HG02840 (cell line): Measurements from ENCODE around the gene STAM.
"Not testable (repeated sequence)": the region's sequence is repeated elsewhere in the genome, so short reads cannot be mapped to it uniquely, and the experiment has no call there.

Experiments
- ATAC-seq: cut with Tn5 transposase; IDR thresholded peaks from one replicate; pipeline ENCODE4 v1.9.1; 2021; ENCODE audit warnings: mild to moderate bottlenecking, moderate library complexity, moderate number of reproducible peaks; ENCODE audit not compliant: unreplicated experiment, low FRiP score

STAM gene

DNA sequence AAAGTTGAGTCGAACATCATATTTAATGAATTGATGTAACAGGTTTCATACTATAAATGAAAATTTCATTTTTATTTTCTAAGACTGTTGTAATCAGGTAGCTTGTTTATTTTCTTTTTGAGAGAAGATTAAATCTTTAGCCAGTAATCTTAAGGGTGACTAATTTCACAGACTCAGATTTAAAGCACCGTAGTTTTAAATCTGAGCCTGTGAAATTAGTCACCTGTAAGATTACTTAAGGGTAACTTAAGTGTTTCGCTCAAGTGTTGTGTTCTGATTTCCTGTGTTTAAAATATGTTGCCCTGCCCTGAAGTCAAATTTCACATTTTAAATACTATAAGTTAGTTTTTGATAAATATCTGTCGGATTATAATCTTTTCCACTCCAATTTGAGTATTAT lies 72.2 kb downstream of the STAM start:
- no peak for ATAC-seq

DNA sequence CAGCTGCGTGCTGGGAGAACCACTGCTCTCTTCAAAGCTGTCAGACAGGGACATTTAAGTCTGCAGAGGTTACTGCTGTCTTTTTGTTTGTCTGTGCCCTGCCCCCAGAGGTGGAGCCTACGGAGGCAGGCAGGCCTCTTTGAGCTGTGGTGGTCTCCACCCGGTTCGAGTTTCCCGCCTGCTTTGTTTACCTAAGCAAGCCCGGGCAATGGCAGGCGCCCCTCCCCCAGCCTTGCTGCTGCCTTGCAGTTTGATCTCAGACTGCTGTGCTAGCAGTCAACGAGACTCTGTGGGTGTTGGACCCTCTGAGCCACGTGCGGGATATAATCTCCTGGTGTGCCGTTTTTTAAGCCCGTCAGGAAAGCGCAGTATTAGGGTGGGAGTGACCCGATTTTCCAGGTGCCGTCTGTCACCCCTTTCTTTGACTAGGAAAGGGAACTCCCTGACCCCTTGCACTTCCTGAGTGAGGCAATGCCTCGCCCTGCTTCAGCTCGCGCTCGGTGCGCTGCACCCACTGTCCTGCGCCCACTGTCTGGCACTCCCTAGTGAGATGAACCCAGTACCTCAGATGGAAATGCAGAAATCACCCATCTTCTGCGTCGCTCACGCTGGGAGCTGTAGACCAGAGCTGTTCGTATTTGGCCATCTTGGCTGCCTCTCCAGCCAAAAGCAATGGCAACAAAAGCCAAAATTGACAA lies 78.5 kb downstream of the STAM start:
- ATAC-seq, result not testable (repeated sequence)

DNA sequence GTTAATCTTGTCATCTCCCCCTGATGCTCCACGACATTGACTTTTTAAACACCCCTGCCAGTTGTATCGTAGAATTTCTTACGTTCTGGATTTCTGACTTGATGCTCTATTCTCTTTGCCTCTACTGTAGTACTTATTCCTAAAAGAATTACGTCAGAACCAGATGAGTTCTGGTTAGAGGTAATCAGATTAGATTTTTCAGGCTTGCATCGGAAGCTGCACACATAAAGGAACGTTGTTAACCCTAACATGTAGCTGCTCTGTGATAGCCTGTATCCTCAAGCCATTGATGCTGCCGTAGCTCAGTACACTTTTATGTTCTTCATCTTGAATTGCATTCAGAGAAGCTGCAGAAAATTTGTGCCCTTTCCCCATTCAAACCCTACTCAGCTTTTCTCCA lies 81.8 kb downstream of the STAM start:
- ATAC-seq, result no peak

DNA sequence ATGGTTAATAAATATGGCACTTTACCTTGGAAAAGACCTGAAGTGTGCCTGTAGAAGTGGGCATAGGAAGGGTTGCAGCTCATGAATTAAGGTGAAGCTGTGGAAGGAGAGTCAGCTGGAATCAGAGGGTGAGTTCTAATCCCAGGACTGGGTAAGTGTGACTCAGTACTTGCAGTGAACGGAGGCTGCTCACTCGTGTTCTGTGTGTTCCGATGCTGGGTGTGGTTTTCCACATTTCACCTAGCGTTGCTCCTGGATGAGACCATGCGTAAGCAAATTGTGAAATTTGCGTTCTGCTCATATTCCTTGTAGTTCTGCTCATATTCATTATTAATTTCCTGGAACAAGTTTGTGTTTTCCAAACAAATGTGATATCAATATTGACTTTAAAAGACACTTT lies 85.7 kb downstream of the STAM start:
- no peak for ATAC-seq

DNA sequence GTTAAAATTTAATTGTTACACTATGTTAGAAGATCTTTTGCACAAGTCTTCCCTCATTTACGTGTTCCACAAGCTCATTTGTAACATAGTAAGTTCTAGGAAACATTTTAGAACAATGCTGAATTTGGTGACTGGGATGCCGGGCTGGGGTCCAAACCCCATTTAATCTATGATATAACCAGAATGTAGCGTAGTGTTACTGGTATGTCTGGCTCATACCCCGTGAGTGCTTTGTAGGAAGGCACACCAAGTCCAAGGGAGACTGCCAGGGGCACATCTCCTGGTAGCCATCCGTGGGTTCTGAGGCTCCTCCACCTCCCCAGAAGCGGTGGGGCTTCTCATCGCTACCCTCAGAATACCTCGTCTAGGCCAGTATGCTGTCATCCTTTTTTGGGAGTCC lies 86.7 kb downstream of the STAM start:
- no peak for ATAC-seq

DNA sequence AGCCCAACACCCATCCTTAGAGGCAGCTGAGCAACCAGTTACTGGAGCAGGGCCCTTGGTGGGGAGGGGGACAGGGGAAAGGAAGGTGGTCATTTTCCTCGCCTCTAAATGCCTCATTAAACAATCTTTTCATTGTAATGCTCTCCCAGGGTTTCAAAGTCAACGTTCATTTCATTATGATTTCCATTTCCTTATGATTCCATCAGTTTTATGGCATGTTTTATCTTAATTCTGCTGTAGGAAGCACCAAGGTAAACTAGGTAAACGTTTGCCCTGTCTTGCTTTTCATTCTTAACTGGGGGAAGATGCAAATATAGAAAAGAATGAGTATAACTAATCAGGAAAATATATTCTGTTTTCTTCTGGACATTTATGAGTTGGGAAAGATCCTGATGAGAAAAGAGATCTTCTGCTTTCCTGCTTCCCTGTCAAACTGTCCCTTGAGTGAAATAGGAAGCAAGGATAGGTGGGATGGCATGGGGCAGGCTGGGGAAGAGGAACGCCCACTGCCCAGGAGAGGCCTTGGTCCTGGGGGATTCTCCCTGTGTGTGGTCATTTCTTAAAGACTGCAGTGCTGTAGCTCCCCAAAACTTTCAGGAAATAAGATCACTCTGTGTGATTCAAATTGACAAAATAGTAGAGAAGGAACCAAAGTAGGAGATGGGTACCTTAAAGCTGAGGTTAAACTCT lies 87.5 kb downstream of the STAM start:
- ATAC-seq, result no peak

DNA sequence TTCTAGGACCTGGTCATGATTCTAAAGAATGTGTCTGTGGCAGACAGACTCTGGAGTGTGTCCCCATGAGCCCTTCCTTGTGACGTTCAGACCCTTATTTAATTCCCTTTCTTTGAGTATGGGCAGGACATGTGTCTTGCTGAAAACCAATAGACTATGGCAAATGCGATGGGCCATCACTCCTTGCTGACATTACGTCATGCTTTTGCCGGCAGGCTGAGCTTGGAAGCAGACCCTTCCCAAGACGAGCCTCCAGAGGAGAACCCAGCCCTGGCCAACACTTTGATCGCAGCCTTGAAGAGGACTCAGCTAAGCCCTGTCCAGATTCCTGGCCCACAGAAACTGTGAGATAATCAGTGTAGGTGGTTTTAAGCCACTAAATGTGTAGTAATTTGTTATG lies 89.7 kb downstream of the STAM start:
- no peak for ATAC-seq

DNA sequence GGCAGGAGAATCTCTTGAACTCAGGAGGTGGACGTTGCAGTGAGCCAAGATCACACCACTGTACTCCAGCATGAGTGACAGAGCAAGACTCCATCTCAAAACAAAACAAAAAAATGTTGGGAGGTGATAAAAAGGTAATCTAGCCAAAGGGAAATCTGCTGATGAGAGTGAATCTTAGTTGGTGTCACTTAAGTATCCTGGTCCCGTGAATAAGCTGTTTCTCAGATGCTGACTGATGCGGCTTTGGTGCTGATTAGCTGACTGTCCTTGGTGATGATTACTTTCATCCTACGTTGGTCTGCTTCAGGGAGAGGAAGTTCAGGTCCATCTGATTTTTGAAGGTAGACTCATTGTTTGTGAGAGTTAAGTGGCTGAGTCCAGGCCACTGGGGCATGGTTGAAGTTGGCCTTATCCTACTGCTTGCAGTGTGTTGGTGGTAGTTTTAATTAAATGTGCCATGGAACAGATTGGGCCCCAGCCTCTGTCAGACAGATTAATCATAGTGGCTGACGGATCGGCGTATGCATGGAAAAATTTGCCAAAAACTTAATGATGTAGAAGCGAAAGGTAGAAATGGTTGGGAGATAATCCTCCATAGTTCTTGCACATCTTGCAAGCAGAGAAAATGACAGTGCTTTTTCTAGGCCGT lies 90.6 kb downstream of the STAM start:
- no peak for ATAC-seq

DNA sequence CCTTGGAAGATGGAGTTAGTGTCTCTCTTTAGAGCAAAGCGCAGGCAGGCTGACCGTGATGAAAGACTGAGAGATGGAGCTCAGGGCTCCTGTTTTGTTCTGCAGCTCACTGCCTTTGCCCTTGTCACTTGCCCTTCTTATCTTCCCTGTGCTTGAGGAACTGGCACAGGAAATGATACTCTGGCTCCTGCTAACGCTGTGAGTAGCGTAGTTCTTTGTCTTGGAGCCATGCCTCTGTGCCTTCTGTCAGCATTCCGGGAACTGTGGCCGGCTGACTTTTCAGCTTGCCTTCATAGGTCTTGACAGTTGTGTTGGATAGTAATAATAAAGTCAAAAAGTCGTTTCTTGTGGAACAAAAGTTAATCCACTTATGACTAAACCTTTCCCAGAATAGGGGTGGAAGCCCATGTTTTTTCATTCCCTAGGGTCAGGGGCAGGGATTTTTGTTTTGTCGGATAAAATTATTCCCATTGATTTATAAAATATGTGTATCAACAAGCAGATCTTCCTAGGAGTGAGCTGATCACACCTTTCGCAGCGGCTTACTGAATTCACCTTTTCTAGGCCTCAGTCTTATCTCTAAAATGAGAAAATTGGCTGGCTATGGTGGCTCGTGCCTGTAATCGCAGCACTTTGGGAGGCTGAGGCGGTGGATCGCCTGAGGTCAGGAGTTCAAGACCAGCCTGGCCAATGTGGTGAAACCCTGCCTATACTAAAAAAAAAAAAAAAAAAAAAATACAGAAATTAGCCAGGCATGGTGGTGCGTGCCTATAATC lies 91.4 kb downstream of the STAM start:
- ATAC-seq, result no peak

DNA sequence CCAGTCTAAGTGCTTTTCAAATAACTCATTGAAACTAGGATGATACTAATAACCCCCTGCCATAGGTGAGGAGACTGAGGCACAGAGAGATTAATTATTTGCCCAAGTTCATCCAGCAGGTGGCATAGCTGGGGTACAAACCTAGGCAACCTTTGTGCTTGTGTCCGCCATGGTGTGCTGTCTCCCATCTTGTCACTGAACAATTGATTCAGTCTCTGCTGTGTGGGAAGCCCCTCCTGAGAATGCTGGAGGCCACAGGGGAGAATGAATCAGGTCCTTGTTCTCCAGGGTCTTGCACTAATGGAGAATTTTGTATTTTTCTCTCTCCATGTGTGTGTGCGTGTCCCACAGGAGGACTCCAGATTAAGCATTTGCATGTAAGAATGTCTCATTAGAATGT lies 92.3 kb downstream of the STAM start:
- ATAC-seq, result no peak

DNA sequence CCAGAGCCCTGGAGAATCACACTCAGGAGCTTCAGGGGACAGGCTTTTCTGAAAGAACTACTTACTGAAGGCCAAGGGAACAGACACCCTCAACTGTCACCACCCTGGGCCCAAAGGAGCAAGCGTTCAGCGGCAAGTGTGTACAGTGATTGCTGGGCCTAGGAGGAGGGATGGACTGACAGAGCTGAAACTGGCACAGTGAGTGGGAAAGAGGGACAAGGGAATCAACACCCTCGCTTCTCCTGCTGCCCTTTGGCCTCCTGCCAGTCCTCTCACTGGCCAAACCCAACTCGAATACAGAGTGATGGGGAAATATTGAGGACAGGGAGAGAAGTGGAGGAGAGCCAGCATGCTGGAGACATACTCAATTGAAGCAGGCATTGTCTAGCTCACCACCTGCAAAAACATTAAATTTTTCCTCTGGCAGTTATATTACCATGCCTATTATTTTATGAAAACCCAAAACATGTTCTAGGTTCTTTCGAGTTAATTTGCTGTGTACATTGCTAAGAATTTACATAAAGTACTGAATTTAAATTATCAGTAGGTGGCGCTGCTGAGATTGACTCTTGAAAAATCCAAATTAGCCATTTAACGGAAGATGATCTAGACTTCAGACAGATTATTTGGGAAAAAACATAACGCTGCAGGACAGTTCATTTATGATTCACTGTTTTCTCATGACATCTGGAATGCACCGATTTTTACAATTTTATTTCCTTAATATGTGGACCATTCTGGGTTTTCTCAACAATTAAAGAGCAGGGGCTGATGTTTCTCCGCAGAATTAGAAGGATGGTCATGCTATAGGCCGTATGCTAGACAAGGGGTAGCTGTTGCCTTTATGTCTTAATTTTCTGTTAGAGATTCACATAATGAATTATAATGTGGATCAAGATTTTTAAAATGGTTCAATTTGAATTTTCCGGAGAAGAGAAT lies 93.3 kb downstream of the STAM start:
- ATAC-seq, result no peak

DNA sequence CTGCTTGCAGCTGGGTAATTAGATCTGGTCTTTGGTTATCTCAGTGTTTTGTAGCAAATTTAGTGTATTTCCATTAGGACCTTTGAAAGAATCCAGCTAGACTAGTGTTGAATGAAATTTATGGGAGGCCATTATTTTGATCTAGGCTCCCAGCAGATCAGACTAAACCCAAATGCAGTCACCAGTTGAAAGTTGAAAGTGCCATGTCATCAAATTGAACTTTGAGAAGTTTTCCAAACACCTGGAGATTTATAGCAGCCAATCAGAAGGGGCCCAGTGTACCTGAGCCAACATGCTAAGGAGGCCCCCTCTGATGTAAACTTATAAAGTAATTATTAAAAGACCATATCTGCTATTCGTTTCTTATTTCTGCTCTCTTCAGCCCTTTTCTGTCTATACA lies 96.7 kb downstream of the STAM start:
- ATAC-seq, result no peak

DNA sequence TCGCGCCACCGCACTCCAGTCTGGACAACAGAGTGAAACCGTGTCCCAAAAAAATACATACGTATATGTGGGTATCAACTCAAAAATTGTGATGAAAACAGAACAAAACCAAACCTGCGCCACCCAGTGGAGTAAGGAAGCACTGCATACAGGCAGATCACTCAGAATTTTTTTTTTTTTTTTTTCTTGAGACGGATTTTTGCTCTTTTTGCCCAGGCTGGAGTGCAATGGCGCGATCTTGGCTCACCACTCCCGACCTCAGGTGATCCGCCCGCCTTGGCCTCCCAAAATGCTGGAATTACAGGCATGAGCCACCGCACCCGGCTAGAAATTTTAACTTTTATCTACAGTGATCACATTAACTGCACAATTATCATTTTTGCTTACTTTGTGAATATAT lies 99.0 kb downstream of the STAM start:
- no peak for ATAC-seq

DNA sequence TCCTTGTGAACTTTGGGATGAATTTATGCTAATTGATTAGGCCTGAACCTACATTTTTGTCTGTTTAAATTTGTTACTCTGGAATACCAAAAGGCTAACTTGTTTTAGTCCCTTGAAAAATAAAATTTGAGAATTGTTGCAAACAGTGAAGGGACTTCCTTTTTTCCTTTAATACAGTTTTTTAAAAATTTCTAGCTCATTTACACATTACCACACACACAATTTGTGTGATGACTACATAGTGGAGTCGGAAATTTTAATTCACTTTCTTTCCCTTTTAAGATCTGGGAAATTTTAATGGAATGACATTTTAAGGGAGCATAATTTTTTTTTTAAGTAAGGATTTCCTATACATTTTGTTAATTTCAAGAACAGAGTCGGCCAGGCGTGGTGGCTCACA lies 99.5 kb downstream of the STAM start:
- no peak for ATAC-seq

DNA sequence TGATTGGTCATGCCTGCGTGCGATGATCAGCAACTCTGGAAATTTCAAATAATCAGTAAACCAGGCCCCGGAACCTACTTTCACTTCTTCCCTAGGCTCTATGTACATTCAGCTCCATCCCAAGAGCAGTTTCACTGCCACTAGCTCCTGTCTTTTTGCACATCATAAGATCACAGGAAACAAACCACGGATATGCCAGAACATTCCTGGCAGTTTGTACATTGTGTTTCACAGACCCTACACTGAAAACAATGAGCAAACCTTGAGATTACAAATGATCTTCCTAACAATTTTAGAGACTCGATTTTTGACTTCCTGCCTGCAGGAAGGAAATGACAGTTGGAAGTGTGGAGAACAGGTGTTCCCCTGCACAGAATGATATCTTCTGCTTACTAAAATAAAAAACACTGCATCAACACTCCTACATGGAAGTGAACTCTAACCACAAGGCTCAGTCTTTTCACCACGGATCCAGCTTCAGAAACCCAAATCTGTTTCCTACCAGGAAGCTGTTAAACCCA lies 100.5 kb downstream of the STAM start:
- no peak for ATAC-seq

DNA sequence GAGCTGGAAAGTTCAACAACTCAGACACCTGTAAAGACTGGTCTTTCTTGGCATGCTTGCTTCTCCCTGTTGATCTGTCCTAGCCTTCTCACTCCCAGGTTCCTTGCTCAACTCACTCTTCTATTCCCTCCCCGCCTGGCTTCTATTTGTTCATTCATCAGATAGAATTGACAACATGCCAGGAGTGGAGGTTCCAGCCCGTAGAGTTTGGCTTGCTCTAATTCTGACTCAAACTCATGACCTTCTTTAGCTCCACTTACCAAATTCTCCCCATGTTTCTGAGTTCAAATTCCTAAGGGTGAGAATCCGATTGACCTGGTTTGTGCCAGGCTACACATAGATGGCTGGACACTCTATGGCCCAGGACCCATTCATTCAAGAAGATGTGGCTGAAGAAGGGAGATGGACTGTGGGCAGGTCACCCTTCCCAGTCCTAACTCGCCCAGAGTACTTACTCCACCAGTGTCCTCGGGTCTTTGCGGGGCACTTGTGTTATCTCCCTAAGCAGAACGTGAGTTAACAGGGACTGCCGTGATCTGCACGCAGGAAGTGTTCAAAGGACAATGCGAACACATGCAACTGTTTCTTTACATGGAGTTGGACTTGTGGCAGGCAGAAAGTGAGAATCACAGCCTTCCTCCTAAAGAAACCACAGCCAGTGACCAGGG lies 104.1 kb downstream of the STAM start:
- ATAC-seq, result no peak

DNA sequence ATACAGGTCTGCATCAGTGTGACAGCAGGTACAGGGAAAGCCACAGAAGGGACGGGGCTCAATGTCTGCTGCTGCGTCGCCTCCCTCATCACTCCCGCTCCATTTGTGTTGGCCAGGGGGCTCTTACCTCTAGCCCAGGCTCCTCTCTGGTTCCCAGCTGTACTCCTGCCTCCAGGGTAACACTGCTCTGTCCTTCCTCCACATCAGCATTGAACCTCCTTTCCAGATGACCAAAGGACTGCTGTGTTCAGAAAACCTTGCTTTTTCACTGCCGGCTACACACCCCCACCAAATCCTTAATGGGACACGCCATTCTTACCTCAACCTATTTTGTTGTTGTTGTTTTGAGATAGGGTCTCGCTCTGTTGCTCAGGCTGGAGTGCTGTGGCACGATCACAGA lies 105.9 kb downstream of the STAM start:
- no peak for ATAC-seq

DNA sequence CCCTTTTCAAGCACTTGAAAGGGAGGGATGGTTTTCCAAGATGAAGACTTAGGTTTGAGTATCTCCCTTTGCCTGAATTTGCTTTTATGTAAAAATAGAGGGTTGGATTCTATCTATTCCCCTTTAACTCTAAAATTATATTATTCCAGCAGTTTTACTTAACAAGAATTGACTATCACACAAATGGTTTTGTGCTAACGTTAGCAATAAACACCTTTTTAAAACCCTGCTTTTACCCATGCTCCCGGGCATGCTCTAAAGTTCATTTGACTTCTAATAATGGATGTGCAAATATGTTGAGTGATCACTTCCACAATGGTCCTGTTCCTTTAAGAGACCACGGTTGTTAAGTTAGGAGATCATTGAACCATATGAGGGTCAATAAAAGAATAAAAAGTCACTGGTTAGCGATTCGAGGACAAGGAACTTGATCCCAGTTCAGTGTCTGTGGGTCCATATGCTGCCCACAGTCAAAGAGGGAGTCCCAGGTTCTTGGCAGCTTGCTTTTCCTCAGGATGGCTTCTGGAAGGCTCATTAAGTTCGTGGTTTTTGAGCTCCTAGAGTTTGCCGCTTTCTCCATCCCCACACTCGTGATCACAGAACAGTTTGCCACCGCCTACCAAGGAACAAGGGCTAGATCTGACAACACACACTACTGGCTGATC lies 108.0 kb downstream of the STAM start, which contains the start of gene TMEM236:
Gene TMEM236 (plus strand): TSS at position 421 of the 665 bp plus-strand sequence. CDS start 95 bp downstream, at position 516.
- no peak for ATAC-seq
